Esophagus squamous epithelium (tissue), 5 donors: ENCODE data around the gene ROCK2. TPM values are rescaled to one million over a fixed set of nuclear protein-coding genes. Genes with fewer than 3 reads are reported as not detected.

Experiments
- DNase-seq: peaks from one replicate; lab custom pipeline; 2025; lab: John Stamatoyannopoulos, UW
- H3K27ac ChIP-seq, 4 donors: fragments of 200-600 bp; sonication (generic); one replicate each; pipeline ENCODE4 v1.5.1; 2016 to 2019; ENCODE audit warnings: mild to moderate bottlenecking in 1 of 4
- H3K27me3 ChIP-seq, 4 donors: fragments of 200-600 bp; sonication (generic); 1 replicate in 3 of 4; 2 replicates in 1 of 4; pipeline versions ENCODE4 v1.5.1 to v1.6.0; 2017 to 2021; ENCODE audit warnings: antibody characterized with exemption in 1 of 4
- H3K36me3 ChIP-seq, 3 donors: fragments of 200-600 bp; sonication (generic); one replicate each; pipeline ENCODE4 v1.5.1; 2016 to 2019
- H3K4me1 ChIP-seq, 3 donors: fragments of 200-600 bp; sonication (generic); one replicate each; pipeline ENCODE4 v1.5.1; 2017 to 2019
- H3K4me3 ChIP-seq, 4 donors: fragments of 200-600 bp; sonication (generic); 1 replicate in 3 of 4; 2 replicates in 1 of 4; pipeline ENCODE4 v1.5.1; 2016 to 2019; ENCODE audit warnings: mild to moderate bottlenecking in 2 of 4, moderate library complexity in 1 of 4
- H3K9me3 ChIP-seq, 3 donors: fragments of 200-600 bp; sonication (generic); one replicate each; pipeline ENCODE4 v1.5.1; 2016 to 2019
- POLR2A ChIP-seq, 4 donors: fragments of 450-650 bp; IDR thresholded peaks; one replicate each; pipeline ENCODE4 v1.6.1; 2017; ENCODE audit warnings: antibody characterized with exemption in 4 of 4, mild to moderate bottlenecking in 4 of 4, moderate library complexity in 3 of 4
- WGBS, 2 donors: methylation state at CpG; one replicate each; pipeline ENCODE4 v1.1.5; 2018; 5-methylcytosine and 5-hydroxymethylcytosine counted together
- intact Hi-C: fragments of 100-400 bp; cut with DNase I; formaldehyde crosslinking; loops from one replicate; pipeline ENCODE4 v1.15.0; 2022
- total RNA-seq, 4 donors: library from RNA; depleted of rRNA; stranded (reverse); fragments of >200 nt; gene quantifications; one replicate each; pipeline ENCODE4 v1.1.0, GENCODE V29; 2016
- TF ChIP-seq, protein P1 (sequence below), 6 experiments: fragments of 450-650 bp in 4 of 6; fragments of 200-600 bp in 2 of 6; sonication (generic) in 2 of 6; IDR thresholded peaks; one replicate each; pipeline ENCODE4 v1.5.1; 2016 to 2019; ENCODE audit warnings: antibody characterized with exemption in 6 of 6, mild to moderate bottlenecking in 4 of 6, moderate library complexity in 4 of 6
- donor health status: DM: yes; HTN: yes; CAD: no.

ROCK2 gene
- total RNA-seq, 4 donors from 2014 or later = 15.2 to 50.5 (median 21.4) TPM

DNA sequence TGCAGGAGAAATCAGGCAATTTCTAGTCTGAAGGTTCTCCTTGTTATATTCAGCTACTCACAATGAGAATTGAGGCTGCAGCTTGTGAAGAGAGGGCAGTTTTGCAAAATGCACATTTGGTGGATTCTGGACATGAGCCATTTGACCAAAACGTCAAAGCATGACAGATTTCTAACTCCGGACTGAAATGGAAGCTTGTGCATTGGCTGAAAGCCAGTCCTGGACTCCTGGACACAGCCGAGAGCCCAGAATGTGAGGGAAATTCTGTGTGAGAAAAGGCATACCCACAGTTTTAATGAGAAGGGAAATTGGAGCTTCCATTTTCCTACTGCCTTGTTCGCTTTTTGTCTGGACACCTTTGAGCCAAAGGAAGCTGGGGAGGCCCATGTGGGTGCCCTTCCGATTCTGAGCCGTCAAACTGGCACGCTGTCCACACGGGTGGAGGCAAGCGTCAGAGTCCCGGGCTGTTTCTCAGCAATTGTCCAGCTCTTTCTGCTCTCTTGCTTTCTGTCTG is 23.7 kb upstream of the ROCK2 start:
- no peak for DNase-seq
- no peaks in the 10 kb centered on the region for H3K9me3 ChIP-seq
- H3K27ac ChIP-seq = peak overlapping the region; percentile 16 to 72 (median 56)
- H3K4me1 ChIP-seq = peaks cover 3 to 21% (median 7%) of the 10 kb centered on the region in 3 donors
- 47 to 68% methylated on average over 10 of the region's 10 CpGs for WGBS, 2 donors
- H3K27me3 ChIP-seq = no peaks in the 10 kb centered on the region
- H3K4me3 ChIP-seq = peak overlapping the region in 3 of 4 donors; percentile 5 to 40 (median 6)
- intact Hi-C loops = no loop called here
- no peak for TF ChIP-seq POLR2A (IDR thresholded peaks at IDR 0.05)
- TF ChIP-seq, protein P1, sequence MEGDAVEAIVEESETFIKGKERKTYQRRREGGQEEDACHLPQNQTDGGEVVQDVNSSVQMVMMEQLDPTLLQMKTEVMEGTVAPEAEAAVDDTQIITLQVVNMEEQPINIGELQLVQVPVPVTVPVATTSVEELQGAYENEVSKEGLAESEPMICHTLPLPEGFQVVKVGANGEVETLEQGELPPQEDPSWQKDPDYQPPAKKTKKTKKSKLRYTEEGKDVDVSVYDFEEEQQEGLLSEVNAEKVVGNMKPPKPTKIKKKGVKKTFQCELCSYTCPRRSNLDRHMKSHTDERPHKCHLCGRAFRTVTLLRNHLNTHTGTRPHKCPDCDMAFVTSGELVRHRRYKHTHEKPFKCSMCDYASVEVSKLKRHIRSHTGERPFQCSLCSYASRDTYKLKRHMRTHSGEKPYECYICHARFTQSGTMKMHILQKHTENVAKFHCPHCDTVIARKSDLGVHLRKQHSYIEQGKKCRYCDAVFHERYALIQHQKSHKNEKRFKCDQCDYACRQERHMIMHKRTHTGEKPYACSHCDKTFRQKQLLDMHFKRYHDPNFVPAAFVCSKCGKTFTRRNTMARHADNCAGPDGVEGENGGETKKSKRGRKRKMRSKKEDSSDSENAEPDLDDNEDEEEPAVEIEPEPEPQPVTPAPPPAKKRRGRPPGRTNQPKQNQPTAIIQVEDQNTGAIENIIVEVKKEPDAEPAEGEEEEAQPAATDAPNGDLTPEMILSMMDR (IDR thresholded peaks at IDR 0.05) = no peak
- no peaks in the 10 kb centered on the region for H3K36me3 ChIP-seq

DNA sequence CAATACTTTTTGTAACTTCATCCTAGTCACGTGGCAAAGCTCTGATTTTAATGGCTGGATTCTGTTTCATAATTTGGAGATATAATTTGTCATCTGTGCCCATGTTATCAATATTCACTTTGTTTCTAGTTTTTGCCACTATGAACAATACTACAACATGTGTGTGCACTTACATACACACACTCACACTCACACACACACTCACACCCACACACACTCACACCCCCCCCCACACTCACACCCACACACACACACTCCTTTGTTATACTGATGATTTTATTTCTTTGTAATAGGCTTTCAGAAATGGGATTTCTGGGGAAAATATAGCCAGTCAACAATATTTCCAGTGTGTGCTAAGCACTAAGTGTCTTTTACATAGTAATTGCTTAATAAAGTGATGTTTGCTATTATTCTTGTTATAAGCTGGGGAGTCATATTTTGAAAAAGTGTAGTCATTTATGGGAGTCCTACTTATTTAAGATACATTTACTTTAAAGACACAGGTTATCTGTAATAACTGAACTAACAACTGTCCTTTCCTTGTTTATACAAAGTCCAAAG is 22.8 kb upstream of the ROCK2 start:
- 58 to 76% methylated on average over 1 of the region's 1 CpG for WGBS, 2 donors
- Histone ChIP-seq H3K4me3 (no peak overlapping the region), H3K4me1 (peaks cover 3 to 18% (median 7%) of the 10 kb centered on the region in 3 donors), H3K27ac (peak overlapping the region in 2 of 4 donors; percentile 63 to 72), H3K9me3 (no peaks in the 10 kb centered on the region), H3K36me3 (no peaks in the 10 kb centered on the region), H3K27me3 (no peaks in the 10 kb centered on the region)
- DNase-seq = no peak
- TF ChIP-seq, protein P1 (IDR thresholded peaks at IDR 0.05) = no peak
- TF ChIP-seq POLR2A (IDR thresholded peaks at IDR 0.05) = no peak
- intact Hi-C loops = no loop called here

DNA sequence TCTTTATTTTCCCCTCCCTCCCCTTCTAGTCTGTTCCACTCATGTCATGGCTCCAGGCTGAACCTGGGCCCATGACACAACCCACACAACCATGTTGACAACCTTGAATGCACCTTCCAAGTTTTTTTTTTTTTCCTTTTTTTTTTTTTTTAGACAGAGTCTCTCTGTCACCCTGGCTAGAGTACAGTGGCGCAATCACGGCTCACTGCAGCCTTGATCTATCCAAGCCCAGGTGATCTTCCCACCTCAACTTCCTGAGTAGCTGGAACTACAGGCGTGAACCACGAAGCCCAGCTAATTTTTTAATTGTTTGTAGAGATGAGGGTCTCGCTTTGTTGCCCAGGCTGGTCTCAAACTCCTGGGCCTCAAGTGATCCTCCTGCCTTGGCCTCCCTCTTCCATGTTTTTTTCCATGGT is 21.9 kb upstream of the ROCK2 start:
- H3K9me3 ChIP-seq = no peaks in the 10 kb centered on the region
- H3K4me3 ChIP-seq = no peak overlapping the region
- intact Hi-C loops = no loop called here
- no peak for DNase-seq
- TF ChIP-seq, protein P1 (IDR thresholded peaks at IDR 0.05) = no peak
- TF ChIP-seq POLR2A (IDR thresholded peaks at IDR 0.05) = no peak
- H3K36me3 ChIP-seq = no peaks in the 10 kb centered on the region
- WGBS, 2 donors = 82 to 83% methylated on average over 5 of the region's 5 CpGs
- H3K4me1 ChIP-seq = peaks cover 3 to 18% (median 7%) of the 10 kb centered on the region in 3 donors
- no peaks in the 10 kb centered on the region for H3K27me3 ChIP-seq
- H3K27ac ChIP-seq = no peak overlapping the region

DNA sequence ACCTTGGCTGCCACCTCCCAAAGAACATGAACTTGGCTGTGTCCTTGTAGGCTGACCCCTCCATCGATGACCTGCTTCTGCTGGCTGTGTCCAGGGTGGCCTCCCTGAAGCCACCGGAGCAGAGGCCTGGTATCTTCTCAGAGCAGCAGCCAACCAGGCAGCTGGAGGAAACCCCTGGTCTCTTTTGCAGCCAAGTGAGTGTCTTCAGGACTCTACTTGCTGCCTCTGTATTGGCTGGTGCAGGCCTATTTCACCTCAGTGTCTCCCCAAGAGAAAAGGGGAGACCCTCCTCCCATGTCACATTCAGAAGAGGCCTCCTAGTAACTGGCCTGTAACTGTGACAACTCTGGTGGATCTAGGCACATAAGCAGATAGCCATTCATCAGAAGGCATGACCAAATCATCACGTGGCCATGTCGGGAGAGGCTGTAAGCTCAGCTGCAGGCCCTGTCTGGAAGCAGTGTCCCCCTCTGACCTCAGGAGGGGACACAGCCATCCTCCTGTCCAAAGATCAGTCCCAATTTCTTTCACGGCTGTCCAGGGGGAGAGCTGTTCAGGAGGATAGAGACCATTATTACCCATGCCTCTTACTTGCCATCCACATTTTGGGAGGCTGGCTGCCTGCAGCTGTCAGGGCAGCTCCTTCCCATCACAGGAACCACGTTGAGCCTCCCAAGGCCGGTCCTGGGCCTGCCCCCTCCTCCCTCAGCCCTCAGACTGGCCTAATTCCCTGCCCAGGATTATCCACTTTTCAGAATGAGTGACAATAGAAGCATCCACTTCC is 20.9 kb upstream of the ROCK2 start:
- Histone ChIP-seq H3K36me3 (no peaks in the 10 kb centered on the region), H3K9me3 (no peaks in the 10 kb centered on the region), H3K27me3 (no peaks in the 10 kb centered on the region), H3K27ac (no peak overlapping the region), H3K4me1 (peaks cover 3 to 13% (median 7%) of the 10 kb centered on the region in 3 donors), H3K4me3 (no peak overlapping the region)
- DNase-seq = no peak
- WGBS, 2 donors = 49 to 83% methylated on average over 3 to 4 of the region's 7 CpGs
- intact Hi-C loops = no loop called here
- TF ChIP-seq POLR2A (IDR thresholded peaks at IDR 0.05) = no peak
- TF ChIP-seq, protein P1 (IDR thresholded peaks at IDR 0.05) = no peak

- H3K36me3 ChIP-seq = no peaks in the 10 kb centered on the region
- H3K4me3 ChIP-seq = no peak overlapping the region
- TF ChIP-seq, protein P1 (IDR thresholded peaks at IDR 0.05) = no peak
- no peak for TF ChIP-seq POLR2A (IDR thresholded peaks at IDR 0.05)
- no peaks in the 10 kb centered on the region for H3K9me3 ChIP-seq
- H3K27me3 ChIP-seq = no peaks in the 10 kb centered on the region
- no peak for DNase-seq
- peaks cover 3 to 15% (median 7%) of the 10 kb centered on the region in 3 donors for H3K4me1 ChIP-seq
- intact Hi-C loops = no loop called here
- WGBS, 2 donors = 91 to 100% methylated on average over 1 to 4 of the region's 7 CpGs
- no peak overlapping the region for H3K27ac ChIP-seq
Measured at GRCh38 chr2:11364565-11364887, 20.1 kb upstream of the ROCK2 start.
